HEK293 (cell line): ENCODE measurements around the gene MUC13.

Source experiments
- CTCF ChIA-PET: fragments of 350-600 bp; formaldehyde crosslinking; extraction: SDS; loops from one replicate; lab custom pipeline; 2021; ENCODE audit warnings: antibody characterized with exemption; lab: Yijun Ruan, JAX
- POLR2A ChIA-PET: fragments of 300-600 bp; formaldehyde crosslinking; extraction: SDS; loops from one replicate; lab custom pipeline; 2020; ENCODE audit warnings: antibody characterized with exemption, inconsistent platforms; lab: Yijun Ruan, JAX
- H3K27ac ChIP-seq: fragments of 200-500 bp; sonication (Bioruptor generic); 2 replicates; pipeline ENCODE4 v1.5.1; 2014; ENCODE audit warnings: low read depth, low read length, control low read depth, inconsistent platforms; ENCODE audit errors: extremely low read depth
- H3K36me3 ChIP-seq, 2 experiments: fragments of 200-500 bp in 1 of 2; sonication (Bioruptor generic) in 1 of 2; 1 replicate in 1 of 2; 2 replicates in 1 of 2; pipeline ENCODE4 v1.5.1; 2014 to 2017; ENCODE audit warnings: inconsistent platforms in 2 of 2, low read length in 2 of 2; ENCODE audit not compliant: control insufficient read depth in 2 of 2, insufficient read depth in 1 of 2
- H3K4me1 ChIP-seq: fragments of 200-500 bp; sonication (Bioruptor generic); 2 replicates; pipeline ENCODE4 v1.5.1; 2014; ENCODE audit warnings: mild to moderate bottlenecking, low read length, inconsistent platforms; ENCODE audit not compliant: control insufficient read depth, insufficient read depth
- H3K4me3 ChIP-seq: 2 replicates; pipeline ENCODE4 v1.5.1; 2011; ENCODE audit warnings: low read depth, mild to moderate bottlenecking, control low read depth, low read length, moderate library complexity
- H3K9me3 ChIP-seq: fragments of 200-500 bp; sonication (Bioruptor generic); 2 replicates; pipeline ENCODE4 v1.5.1; 2014; ENCODE audit warnings: low read depth, low read length, inconsistent platforms; ENCODE audit not compliant: control insufficient read depth, insufficient read depth
- GFI1B ChIP-seq: fragments of 450-650 bp; formaldehyde crosslinking; IDR thresholded peaks from 2 replicates; pipeline ENCODE4 v1.5.1; 2016; ENCODE audit warnings: missing biosample characterization, missing genetic modification characterization
- GLI2 ChIP-seq: fragments of 450-650 bp; formaldehyde crosslinking; IDR thresholded peaks from 2 replicates; pipeline ENCODE4; 2017; ENCODE audit warnings: missing biosample characterization, missing genetic modification characterization, low read depth, borderline replicate concordance
- MEIS1 ChIP-seq: sonication (generic); formaldehyde crosslinking; IDR thresholded peaks from 2 replicates; pipeline ENCODE4 v1.8.1; 2022; ENCODE audit warnings: missing genetic modification reagents, mild to moderate bottlenecking, borderline replicate concordance
- PATZ1 ChIP-seq: fragments of 450-650 bp; formaldehyde crosslinking; IDR thresholded peaks from 2 replicates; pipeline ENCODE4 v1.5.1; 2016; ENCODE audit warnings: missing biosample characterization, missing genetic modification characterization
- SP3 ChIP-seq: fragments of 450-650 bp; formaldehyde crosslinking; IDR thresholded peaks from 2 replicates; pipeline ENCODE4 v1.5.1; 2016; ENCODE audit warnings: missing biosample characterization, missing genetic modification characterization
- WT1 ChIP-seq: fragments of 450-650 bp; formaldehyde crosslinking; IDR thresholded peaks from 2 replicates; pipeline ENCODE4 v1.5.1; 2016; ENCODE audit warnings: missing biosample characterization, missing genetic modification characterization
- ZEB2 ChIP-seq: fragments of 450-650 bp; formaldehyde crosslinking; IDR thresholded peaks from 2 replicates; pipeline ENCODE4 v1.5.1; 2016; ENCODE audit warnings: missing biosample characterization, missing genetic modification characterization
- ZNF132 ChIP-seq: fragments of 450-650 bp; formaldehyde crosslinking; IDR thresholded peaks from 2 replicates; pipeline ENCODE4 v1.5.1; 2017; ENCODE audit warnings: missing biosample characterization, missing genetic modification characterization, borderline replicate concordance
- ZNF18 ChIP-seq: fragments of 450-650 bp; formaldehyde crosslinking; IDR thresholded peaks from 2 replicates; pipeline ENCODE4 v1.5.1; 2016; ENCODE audit warnings: missing biosample characterization, missing genetic modification characterization
- ZNF214 ChIP-seq: fragments of 450-650 bp; formaldehyde crosslinking; IDR thresholded peaks from 2 replicates; pipeline ENCODE4 v1.5.1; 2017; ENCODE audit warnings: missing biosample characterization, mild to moderate bottlenecking, missing genetic modification characterization, borderline replicate concordance
- ZNF292 ChIP-seq: fragments of 450-650 bp; formaldehyde crosslinking; IDR thresholded peaks from 2 replicates; pipeline ENCODE4 v1.5.1; 2016; ENCODE audit warnings: low read depth, missing biosample characterization, missing genetic modification characterization, borderline replicate concordance
- ZNF302 ChIP-seq: fragments of 450-650 bp; formaldehyde crosslinking; IDR thresholded peaks from 2 replicates; pipeline ENCODE4 v1.5.1; 2016; ENCODE audit warnings: missing biosample characterization, missing genetic modification characterization, low read depth
- ZNF423 ChIP-seq: fragments of 450-650 bp; formaldehyde crosslinking; IDR thresholded peaks from 2 replicates; pipeline ENCODE4 v1.5.1; 2016; ENCODE audit warnings: missing biosample characterization, missing genetic modification characterization
- ZNF501 ChIP-seq: fragments of 450-650 bp; formaldehyde crosslinking; IDR thresholded peaks from 2 replicates; pipeline ENCODE4 v1.5.1; 2016; ENCODE audit warnings: missing biosample characterization, missing genetic modification characterization
- ZNF530 ChIP-seq: fragments of 450-650 bp; formaldehyde crosslinking; IDR thresholded peaks from 2 replicates; pipeline ENCODE4 v1.5.1; 2016; ENCODE audit warnings: low read depth, missing biosample characterization, missing genetic modification characterization
- ZNF585B ChIP-seq: fragments of 450-650 bp; formaldehyde crosslinking; IDR thresholded peaks from 2 replicates; pipeline ENCODE4 v1.5.1; 2016; ENCODE audit warnings: missing biosample characterization, missing genetic modification characterization
- ZNF623 ChIP-seq: fragments of 450-650 bp; formaldehyde crosslinking; IDR thresholded peaks from 2 replicates; pipeline ENCODE4 v1.5.1; 2016; ENCODE audit warnings: missing biosample characterization, missing genetic modification characterization
- ZNF639 ChIP-seq: fragments of 450-650 bp; formaldehyde crosslinking; IDR thresholded peaks from 2 replicates; pipeline ENCODE4 v1.5.1; 2016; ENCODE audit warnings: missing biosample characterization, missing genetic modification characterization
- ZNF670 ChIP-seq: fragments of 450-650 bp; formaldehyde crosslinking; IDR thresholded peaks from 2 replicates; pipeline ENCODE4 v1.5.1; 2016; ENCODE audit warnings: missing biosample characterization, missing genetic modification characterization, low read depth
- ZNF768 ChIP-seq: fragments of 450-650 bp; formaldehyde crosslinking; IDR thresholded peaks from 2 replicates; pipeline ENCODE4 v1.5.1; 2018; ENCODE audit warnings: missing biosample characterization, mild to moderate bottlenecking, missing genetic modification characterization
- ZNF791 ChIP-seq: fragments of 450-650 bp; formaldehyde crosslinking; IDR thresholded peaks from 2 replicates; pipeline ENCODE4 v1.5.1; 2016; ENCODE audit warnings: missing biosample characterization, missing genetic modification characterization
- ZNF843 ChIP-seq: fragments of 450-650 bp; formaldehyde crosslinking; IDR thresholded peaks from 2 replicates; pipeline ENCODE4 v1.5.1; 2016; ENCODE audit warnings: missing biosample characterization, missing genetic modification characterization

The MUC13 gene

GRCh38 chr3:124951511-124952281, 17.1 kb upstream of the MUC13 start:
- POLR2A ChIA-PET, result no interaction called here
- CTCF ChIA-PET, result interaction anchor here (0.7 kb wide), 1 partner anchor 21 kb away, joined by 3 read pairs; no protein-coding TSS in a partner anchor
- no peaks in the 10 kb centered on the region for H3K9me3 ChIP-seq

GRCh38 chr3:124950026-124950425, 15.5 kb upstream of the MUC13 start:
- H3K36me3 ChIP-seq, result no peaks in the 10 kb centered on the region
- H3K9me3 ChIP-seq, result no peaks in the 10 kb centered on the region
- no peaks in the 10 kb centered on the region for H3K4me1 ChIP-seq
- CTCF ChIA-PET, result interaction anchor here (0.7 to 1.2 kb wide), 2 partner anchors 23 to 955 kb away, joined by 3 read pairs; no protein-coding TSS in a partner anchor
- H3K4me3 ChIP-seq, result no peak overlapping the region
- no peak for TF ChIP-seq PATZ1 (tag by site-specific recombination)
- no peak for TF ChIP-seq ZNF423 (tag by site-specific recombination)
- no peak for TF ChIP-seq ZNF670
- no peak for TF ChIP-seq ZNF292 (tag by site-specific recombination)
- no peak for TF ChIP-seq ZNF585B (tag by site-specific recombination)
- no peak for TF ChIP-seq ZNF530 (tag by site-specific recombination)
- no peak for TF ChIP-seq ZNF639 (tag by site-specific recombination)
- no peak for TF ChIP-seq ZEB2 (tag by site-specific recombination)
- TF ChIP-seq ZNF791, result no peak
- no peak for TF ChIP-seq ZNF768 (tag by site-specific recombination)
- TF ChIP-seq GLI2 (tag by site-specific recombination), result no peak
- no peak for TF ChIP-seq ZNF214 (tag by site-specific recombination)
- no peak for TF ChIP-seq ZNF501
- no peak for TF ChIP-seq ZNF843 (tag by site-specific recombination)
- TF ChIP-seq, all 188 proteins: peak for 0
- POLR2A ChIA-PET, result no interaction called here
- H3K27ac ChIP-seq, result no peak overlapping the region

More at GRCh38 chr3:124951511-124952281, 17.1 kb upstream of the MUC13 start:
- Histone ChIP-seq H3K36me3 (no peaks in the 10 kb centered on the region), H3K4me1 (no peaks in the 10 kb centered on the region), H3K27ac (no peak overlapping the region), H3K4me3 (no peak overlapping the region)
- TF ChIP-seq ZNF18 (tag by site-specific recombination) (no peak), ZNF623 (tag by site-specific recombination) (no peak), ZNF302 (tag by site-specific recombination) (no peak), WT1 (tag by site-specific recombination) (no peak), MEIS1 (CRISPR knock-in tag) (no peak), SP3 (tag by site-specific recombination) (no peak), ZNF132 (tag by site-specific recombination) (no peak), GFI1B (tag by site-specific recombination) (no peak), ZNF843 (tag by site-specific recombination) (no peak)
